ENCODE measurements around the gene KAZN.
"Not testable (repeated sequence)": the region's sequence is repeated elsewhere in the genome, so short reads cannot be mapped to it uniquely, and the experiment has no call there.

The KAZN gene

GRCh38 chr1:15039017-15039648, 440.6 kb downstream of the KAZN start:
- H3K4me3 ChIP-seq (ENCODE audit: low read depth, low read length): no peak overlapping the region

GRCh38 chr1:15039901-15040300, 441.4 kb downstream of the KAZN start:
- H3K4me3 ChIP-seq (ENCODE audit: low read depth, low read length): no peak overlapping the region

GRCh38 chr1:15040685-15041084, 442.2 kb downstream of the KAZN start:
- H3K4me3 ChIP-seq (ENCODE audit: low read depth, low read length): not testable (repeated sequence)

- no peak overlapping the region for H3K4me3 ChIP-seq (ENCODE audit: low read depth, low read length)
Measured at GRCh38 chr1:15042866-15043265, 444.4 kb downstream of the KAZN start.

GRCh38 chr1:15043934-15044333, 445.4 kb downstream of the KAZN start:
- H3K4me3 ChIP-seq (ENCODE audit: low read depth, low read length): no peak overlapping the region

- H3K4me3 ChIP-seq (ENCODE audit: low read depth, low read length): no peak overlapping the region
Measured at GRCh38 chr1:15045123-15045522, 446.6 kb downstream of the KAZN start.

- H3K4me3 ChIP-seq (ENCODE audit: low read depth, low read length): no peak overlapping the region
Measured at GRCh38 chr1:15046487-15047165, 448.1 kb downstream of the KAZN start.

- H3K4me3 ChIP-seq (ENCODE audit: low read depth, low read length): no peak overlapping the region
Measured at GRCh38 chr1:15047237-15047636, 448.8 kb downstream of the KAZN start.

- no peak overlapping the region for H3K4me3 ChIP-seq (ENCODE audit: low read depth, low read length)
Measured at GRCh38 chr1:15048437-15048980, 450.0 kb downstream of the KAZN start.

- H3K4me3 ChIP-seq (ENCODE audit: low read depth, low read length): no peak overlapping the region
Measured at GRCh38 chr1:15049067-15049466, 450.6 kb downstream of the KAZN start.

GRCh38 chr1:15051882-15052528, 453.5 kb downstream of the KAZN start:
- H3K4me3 ChIP-seq (ENCODE audit: low read depth, low read length): no peak overlapping the region

GRCh38 chr1:15053153-15053552, 454.7 kb downstream of the KAZN start:
- H3K4me3 ChIP-seq (ENCODE audit: low read depth, low read length): no peak overlapping the region

- no peak overlapping the region for H3K4me3 ChIP-seq (ENCODE audit: low read depth, low read length)
Measured at GRCh38 chr1:15055736-15056415, 457.4 kb downstream of the KAZN start.

- H3K4me3 ChIP-seq (ENCODE audit: low read depth, low read length): no peak overlapping the region
Measured at GRCh38 chr1:15056515-15057285, 458.2 kb downstream of the KAZN start.

GRCh38 chr1:15057834-15058233, 459.3 kb downstream of the KAZN start:
- no peak overlapping the region for H3K4me3 ChIP-seq (ENCODE audit: low read depth, low read length)

- no peak overlapping the region for H3K4me3 ChIP-seq (ENCODE audit: low read depth, low read length)
Measured at GRCh38 chr1:15058261-15058660, 459.8 kb downstream of the KAZN start.

GRCh38 chr1:15060104-15060503, 461.6 kb downstream of the KAZN start:
- H3K4me3 ChIP-seq (ENCODE audit: low read depth, low read length): no peak overlapping the region

GRCh38 chr1:15062479-15063099, 464.1 kb downstream of the KAZN start:
- H3K4me3 ChIP-seq (ENCODE audit: low read depth, low read length): no peak overlapping the region

- H3K4me3 ChIP-seq (ENCODE audit: low read depth, low read length): no peak overlapping the region
Measured at GRCh38 chr1:15063346-15063745, 464.9 kb downstream of the KAZN start.

GRCh38 chr1:15063783-15064182, 465.3 kb downstream of the KAZN start:
- H3K4me3 ChIP-seq (ENCODE audit: low read depth, low read length): no peak overlapping the region
